Activated CD4-positive, alpha-beta T cell treated with anti-CD3 and anti-CD28 coated beads for 48 hours (primary cell): ENCODE measurements around the gene VPS39.

Source experiments
- DNase-seq: peaks from one replicate; pipeline ENCODE4 v3.0.0-alpha.2; 2020

The VPS39 gene

GRCh38 chr15:42156243-42156922, 51.7 kb downstream of the VPS39 start, which contains the start of gene PLA2G4F:
Gene PLA2G4F (minus strand): TSS chr15:42156636. CDS start chr15:42156549, 87 bp downstream.
- DNase-seq: no peak

GRCh38 chr15:42155546-42156242, 52.4 kb downstream of the VPS39 start:
- DNase-seq: no peak

DNA sequence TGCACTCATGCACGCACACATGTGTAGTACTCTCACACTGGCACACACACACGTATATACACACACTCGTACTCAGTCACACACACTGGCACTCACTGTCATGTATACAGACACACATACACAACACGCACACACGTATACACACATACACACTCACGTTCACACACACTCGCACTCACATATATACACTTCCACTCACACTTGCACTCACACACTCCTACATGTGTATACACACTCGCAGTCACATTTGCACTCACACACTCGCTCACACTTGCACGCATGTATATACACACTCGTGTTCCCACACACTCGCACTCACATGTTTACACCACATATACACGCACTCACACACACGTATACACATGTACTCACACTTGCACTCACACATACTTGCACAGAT, 53.1 kb downstream of the VPS39 start:
- no peak for DNase-seq

DNA sequence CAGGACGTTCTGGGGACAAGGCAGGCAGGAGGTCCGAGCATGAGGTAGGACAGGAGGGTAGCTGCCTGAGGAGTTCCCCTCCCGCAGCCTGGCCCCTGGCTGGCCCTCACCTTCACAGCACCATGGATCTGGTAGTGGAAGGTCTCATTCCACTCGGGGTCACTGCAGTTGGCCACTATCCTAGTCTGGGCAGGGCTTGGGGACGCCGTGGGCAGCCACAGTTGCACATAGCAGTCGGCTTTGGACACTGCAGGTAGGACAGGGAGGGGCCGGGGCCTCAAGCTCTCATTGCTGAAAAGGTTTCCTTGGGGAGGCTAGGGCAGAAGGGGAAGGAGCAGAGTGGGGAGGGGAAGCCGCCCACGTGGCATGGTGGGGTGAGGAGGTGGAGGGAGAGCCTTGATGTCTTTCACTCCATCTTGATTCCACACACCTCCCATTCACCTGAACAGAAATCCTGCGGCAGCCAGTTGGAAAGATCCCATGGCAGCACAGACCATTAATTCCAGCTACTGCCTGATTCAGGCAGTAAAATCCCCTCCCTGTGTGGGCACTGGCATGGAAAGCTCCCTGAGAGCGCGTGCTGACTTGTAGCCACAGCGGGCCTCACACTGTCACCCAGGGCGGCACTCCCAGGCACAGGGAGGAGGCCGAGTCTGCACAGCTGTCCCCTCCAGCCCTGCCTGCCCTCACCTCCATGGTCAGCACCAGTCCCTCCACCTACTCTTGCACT, 53.7 kb downstream of the VPS39 start:
- DNase-seq: no peak

DNA sequence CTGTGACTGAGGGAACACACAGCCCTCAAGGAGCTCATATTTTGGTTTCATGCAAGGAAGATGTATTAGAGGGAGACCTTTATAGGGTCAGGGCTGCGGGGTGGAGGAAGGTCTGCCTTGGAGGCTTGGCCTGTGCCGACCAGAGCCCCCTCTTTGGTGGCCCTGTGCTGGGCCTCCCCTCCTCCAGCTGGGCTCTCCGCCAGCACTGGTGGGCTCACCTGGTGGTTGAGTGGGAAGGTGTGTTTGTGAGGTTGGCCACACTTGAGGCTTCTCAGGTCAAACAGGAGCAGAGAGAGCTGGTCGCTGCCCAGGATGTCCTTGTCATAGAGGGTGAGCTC, 54.3 kb downstream of the VPS39 start:
- no peak for DNase-seq

- DNase-seq: no peak
Observed at GRCh38 chr15:42152921-42153698, 55.0 kb downstream of the VPS39 start.

- no peak for DNase-seq
Observed at GRCh38 chr15:42152196-42152920, 55.7 kb downstream of the VPS39 start.

DNA sequence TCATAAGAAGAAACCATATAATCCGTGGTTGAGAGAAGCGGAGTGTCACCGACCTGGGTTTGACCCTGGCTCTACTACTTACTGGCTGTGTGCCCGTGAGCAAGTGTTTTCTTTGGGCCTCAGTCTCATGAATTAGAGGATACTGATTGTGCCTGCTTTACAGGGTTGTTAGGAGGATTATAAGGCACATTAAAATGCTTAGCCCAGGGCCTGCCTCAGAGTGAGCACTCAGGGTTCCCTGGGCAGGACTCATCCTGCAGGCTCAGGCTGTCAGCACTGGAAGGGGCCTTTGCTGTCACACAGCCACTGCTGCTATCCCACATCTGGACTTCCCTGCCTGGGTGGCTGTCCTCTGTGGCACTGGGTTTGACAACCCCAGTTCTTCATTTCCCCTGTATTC, 56.4 kb downstream of the VPS39 start:
- no peak for DNase-seq

- DNase-seq: no peak
Observed at GRCh38 chr15:42151141-42151561, 57.0 kb downstream of the VPS39 start.

- no peak for DNase-seq
Observed at GRCh38 chr15:42150219-42150970, 57.7 kb downstream of the VPS39 start.

- DNase-seq: no peak
Observed at GRCh38 chr15:42149493-42150218, 58.4 kb downstream of the VPS39 start.

DNA sequence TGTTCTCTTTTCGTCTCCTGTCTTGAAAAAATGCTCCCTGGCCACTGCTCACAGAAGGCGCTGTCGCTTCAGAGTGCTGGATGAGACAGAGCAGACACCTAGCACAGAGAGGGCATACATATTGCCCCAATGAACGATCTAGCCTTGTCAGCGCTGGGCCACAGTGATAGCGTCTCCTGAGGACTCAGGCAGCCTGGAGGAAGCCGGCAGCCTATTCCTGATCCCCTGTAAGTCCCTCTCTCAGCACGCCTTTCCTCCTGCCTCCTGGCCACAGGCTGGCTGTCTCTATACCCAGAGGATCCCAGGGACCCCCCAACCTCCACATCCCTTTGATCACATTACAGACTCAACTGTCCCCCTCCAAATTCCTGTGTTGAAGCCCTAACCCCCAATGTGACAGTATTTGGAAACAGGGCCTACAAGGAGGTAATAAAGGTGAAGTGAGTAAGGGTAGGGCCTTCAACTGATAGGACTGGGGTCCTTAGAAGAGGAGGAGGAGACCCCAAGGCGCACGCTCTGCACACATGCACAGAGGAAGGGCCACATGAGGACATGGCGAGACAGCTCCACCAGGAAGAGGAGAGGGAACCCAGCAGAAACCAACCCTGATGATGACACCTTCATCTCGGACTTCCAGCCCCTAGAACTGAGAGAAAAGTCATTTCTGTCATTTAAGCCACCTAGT, 59.2 kb downstream of the VPS39 start:
- no peak for DNase-seq

- no peak for DNase-seq
Observed at GRCh38 chr15:42147431-42147735, 60.7 kb downstream of the VPS39 start.

DNA sequence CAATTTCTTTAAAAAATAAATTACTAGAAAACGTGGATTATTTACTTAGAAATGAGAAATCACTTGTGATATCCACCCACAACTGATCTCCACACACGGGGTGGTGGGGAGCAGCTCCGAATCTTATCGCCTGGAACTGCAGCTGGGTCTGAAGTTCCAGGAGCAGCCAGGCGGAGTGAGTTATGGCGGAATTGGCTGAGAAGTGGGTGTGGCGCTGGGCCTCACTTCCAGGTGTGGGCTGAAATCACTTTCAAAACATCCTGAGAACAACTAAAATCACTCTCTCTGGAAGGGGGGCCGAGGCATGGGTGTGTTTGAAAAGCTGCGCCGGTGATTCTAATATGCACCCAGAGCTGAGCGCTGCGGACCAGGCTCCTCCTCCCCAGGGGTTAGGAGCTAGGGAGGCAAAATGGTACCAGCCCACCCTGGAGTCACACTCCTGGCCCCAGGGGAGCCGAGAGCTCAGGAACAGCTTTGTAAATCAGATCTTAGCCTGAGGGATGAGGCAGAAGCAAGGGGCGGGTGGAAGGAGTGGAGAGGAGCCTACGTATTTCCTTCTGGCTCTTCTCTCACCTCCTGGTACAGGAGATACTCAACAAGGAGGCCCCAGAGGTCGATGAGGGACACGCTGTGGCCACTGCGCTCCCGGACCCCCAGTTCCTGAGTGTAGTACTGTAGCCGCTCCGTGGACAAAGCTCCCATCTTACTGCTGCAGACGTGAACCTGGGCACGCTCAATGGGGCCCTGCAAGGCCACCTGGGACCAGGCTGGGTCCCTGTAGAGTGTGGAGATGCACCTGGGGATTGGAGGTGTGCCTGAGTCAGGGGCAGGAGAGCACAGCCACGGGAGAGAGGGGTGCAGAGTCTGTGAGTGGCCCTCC, 61.3 kb downstream of the VPS39 start:
- DNase-seq: no peak

GRCh38 chr15:42145546-42146455, 62.3 kb downstream of the VPS39 start:
- no peak for DNase-seq

DNA sequence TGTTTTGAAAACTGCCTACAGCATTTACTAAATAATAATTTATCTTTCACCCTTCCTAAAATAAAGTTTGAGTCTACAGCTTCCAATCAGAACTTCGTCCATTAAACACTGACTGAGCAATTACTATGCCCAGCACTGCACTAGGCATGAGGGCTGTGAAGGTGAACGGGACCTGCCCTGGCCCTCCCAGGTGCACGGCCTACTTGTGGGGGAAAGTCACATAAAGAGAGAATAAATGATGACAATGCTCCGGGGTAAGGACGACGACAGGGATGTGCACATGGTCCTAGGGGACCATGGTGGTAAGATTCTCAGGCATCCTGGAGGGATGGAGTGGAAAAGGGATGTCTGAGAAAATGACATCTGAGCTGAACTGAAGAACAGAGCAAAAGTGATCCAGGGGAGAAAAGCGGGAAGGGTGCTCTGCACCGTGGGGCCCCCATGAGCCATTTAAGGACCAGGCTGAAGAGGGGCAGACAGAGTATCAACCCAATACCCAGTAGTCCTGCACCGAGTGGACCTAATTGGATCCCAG, 63.2 kb downstream of the VPS39 start:
- no peak for DNase-seq

- DNase-seq: no peak
Observed at GRCh38 chr15:42143866-42144625, 64.1 kb downstream of the VPS39 start.
